GM19324 (cell line): ENCODE data around the gene RIC8A.
"Not testable (repeated sequence)": the region's sequence is repeated elsewhere in the genome, so short reads cannot be mapped to it uniquely, and the experiment has no call there.

Experiments used
- ATAC-seq: cut with Tn5 transposase; IDR thresholded peaks from one replicate; pipeline ENCODE4 v1.9.1; 2021; ENCODE audit warnings: mild to moderate bottlenecking, moderate library complexity; ENCODE audit not compliant: unreplicated experiment, low FRiP score

Gene RIC8A

DNA sequence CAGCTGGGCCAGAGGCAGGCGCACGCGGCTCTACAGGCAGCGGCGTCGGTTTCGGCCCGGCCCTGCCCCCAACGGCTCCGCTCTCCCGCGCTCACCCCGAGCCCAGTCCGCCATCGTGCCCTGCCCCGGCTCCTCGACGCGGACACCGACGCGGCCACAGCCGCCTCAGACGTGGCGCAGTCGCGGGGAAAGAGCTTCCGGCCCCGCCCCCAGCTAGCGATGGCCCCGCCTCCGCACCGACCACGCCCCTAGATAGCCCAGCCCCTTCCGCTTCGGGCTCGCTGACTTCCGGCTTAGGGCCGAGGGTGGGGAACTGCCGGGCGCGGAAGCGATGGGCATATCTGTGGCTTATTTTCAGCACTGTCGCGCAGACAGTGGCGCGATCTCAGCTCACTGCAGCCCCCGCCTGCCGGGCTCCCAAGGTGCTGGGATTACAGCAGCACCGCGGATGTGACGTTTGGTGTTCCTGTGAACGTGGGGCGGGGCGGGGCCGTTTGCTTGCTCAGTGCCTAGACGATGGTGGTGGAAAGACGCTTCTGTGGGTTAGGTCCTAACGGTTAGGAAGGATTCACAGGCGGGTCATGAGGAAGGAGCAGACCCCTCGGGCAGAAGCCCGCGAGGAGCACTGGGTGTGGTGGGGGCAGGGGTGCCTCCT, at the start of gene RIC8A, which contains the start of gene BET1L:
Gene RIC8A, plus strand, starts transcription at position 501 of the 655 bp plus-strand sequence. CDS start 1,147 bp downstream, outside the sequence.
Gene BET1L, minus strand, starts transcription at position 192 of the 655 bp plus-strand sequence. Its CDS starts 78 bp downstream, at position 114.
- peak; percentile 80 for ATAC-seq

DNA sequence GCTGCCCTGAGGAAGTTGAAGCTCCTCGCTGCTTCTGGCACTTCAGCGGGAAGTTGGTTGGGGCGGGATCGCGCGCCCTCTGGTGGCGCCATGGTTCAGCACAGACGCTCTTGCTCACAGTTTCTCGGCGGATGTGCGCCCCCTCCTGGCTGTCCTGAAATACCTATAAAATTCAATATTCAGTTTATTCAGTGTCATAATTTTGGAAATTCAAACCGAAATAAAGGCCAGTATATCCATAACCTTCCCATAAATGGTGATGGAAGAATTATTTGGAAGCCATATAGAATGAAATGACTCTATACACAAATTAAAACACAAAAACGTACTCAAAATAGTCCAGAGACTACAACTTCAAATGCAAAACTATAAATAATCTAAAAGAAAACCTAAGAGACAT, 27.3 kb upstream of the RIC8A start:
- ATAC-seq: not testable (repeated sequence)

DNA sequence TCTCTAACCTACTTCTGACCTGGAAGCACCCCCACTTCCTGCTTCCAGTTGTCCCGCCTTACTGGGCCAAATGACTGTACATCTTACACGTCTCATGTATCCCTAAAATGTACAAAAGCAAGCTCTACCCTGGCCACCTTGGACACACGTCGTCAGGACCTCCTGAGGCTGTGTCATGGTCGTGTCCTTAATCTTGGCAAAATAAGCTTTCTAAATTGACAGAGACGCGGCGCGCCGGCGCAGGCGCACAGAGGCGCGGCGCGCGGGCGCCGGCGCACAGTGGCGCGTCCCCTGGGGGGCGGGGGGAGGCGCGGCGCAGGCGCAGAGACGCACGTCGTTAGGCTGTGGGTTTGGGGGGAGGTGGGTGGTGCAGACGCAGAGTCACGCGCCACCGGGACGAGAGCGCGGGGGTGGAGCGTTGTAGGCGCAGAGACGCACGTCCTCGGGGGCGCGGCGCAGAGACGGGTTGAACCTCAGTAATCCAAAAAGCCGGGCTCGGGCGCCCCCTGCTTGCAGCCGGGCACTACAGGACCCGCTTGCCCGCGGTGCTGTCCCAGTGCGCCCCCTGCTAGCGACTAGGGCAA, 18.2 kb upstream of the RIC8A start:
- ATAC-seq: not testable (repeated sequence)

DNA sequence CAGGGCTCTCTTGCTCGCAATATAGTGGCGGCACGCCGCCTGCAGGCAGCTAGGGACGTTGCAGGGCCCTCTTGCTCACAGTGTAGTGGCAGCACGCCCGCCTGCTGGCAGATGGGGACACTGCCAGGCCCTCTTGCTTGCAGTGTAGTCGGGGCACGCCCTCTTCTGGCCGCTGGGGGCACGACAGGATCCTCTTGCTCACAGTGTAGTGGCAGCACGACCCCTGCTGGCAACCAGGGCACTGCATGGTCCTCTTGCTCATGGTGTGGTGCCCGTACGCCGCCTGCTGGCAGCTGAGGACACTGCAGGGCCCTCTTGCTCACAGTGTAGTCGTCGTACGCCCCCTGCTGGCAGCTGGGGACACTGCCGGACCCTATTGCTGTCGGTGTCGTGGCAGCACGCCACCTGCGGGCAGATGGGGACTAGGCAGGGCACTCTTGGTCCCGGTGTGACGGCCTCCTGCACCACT, 17.6 kb upstream of the RIC8A start:
- ATAC-seq: not testable (repeated sequence)

DNA sequence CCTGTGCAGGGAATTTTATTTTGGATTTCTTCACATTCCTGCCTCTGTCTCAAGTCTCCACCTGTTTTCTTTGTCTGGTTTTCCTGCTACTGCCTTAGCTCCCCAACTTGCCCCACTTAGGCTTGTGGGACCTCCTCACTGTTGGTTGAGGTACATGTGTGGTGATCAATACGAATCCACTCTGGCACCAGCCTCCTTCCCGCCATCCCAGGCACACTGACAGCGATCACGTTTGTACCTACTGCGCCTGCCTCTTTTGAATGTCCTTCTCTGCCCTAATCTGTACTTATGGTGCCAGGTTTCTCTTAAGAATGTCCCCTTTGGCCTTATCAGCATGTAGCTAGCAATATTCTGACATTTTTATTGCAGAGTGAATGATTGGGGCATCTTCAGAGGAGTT, 17.0 kb upstream of the RIC8A start:
- ATAC-seq: not testable (repeated sequence)

DNA sequence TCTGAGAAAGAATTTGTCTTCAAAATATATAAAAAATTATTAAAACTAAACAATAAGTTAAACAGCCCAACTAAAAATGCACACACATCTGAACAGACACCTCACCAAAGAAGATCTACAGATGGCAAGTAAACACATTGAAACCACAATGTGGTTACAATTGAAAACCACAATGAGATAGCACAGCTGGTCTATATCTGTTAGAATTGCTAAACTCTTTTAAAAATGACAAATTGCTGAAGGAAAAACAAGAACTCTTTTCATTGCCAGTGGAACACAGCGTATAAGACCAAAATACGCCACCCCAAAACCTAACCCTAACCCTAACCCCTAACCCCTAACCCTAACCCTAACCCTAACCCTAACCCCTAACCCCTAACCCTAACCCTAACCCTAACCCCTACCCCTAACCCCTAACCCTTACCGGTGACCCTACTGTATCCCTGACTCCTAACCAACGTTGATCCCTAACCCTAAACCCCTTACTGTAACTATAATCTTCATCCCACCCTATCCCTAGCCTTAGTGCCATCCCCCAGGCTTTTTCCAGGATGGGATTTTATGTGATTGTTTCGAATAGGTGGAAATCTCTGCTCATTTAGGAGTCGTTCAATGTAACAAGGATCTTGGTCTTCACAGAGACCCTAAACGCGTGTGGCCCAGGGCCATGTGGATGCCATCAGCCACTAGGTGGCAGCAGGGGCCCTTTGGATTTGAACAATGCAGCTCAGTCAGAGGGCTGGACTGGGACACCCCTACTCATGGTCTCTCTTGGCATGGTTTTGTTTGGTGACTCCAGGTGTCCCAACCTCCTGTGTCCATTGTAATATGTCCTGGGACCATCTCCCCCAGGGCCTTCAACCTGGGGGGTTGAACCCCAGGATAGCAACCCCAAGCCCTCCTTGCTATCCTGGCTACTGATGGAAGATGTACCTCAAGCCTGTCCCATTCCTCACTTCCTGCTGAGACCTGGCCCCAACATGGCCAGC, 15.7 kb upstream of the RIC8A start:
- ATAC-seq: not testable (repeated sequence)

DNA sequence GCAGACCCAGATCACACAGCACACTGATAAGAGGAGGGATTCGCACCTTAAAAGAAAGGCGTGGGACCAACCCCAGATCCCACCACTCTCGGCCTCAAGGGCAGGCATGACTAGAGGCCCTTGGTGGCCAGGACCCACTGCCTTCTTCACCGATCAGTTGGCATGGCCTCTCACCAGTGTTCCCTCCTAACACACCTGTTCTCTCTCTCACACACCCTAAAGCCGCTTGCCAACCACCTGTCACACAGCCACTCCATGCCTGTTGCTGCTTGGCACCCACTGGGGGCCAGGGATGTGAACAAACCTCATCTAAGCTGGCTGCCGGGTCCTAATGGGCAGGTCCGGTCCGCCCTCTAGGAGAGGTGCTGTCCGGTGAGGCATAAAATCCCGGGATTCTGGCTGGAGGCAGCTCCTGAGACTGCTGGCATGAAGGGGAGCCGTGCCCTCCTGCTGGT, 14.8 kb upstream of the RIC8A start, which contains the start of gene SCGB1C1:
Gene SCGB1C1, plus strand, starts transcription at position 405 of the 455 bp plus-strand sequence. Its CDS starts 22 bp downstream, at position 427.
- not testable (repeated sequence) for ATAC-seq

DNA sequence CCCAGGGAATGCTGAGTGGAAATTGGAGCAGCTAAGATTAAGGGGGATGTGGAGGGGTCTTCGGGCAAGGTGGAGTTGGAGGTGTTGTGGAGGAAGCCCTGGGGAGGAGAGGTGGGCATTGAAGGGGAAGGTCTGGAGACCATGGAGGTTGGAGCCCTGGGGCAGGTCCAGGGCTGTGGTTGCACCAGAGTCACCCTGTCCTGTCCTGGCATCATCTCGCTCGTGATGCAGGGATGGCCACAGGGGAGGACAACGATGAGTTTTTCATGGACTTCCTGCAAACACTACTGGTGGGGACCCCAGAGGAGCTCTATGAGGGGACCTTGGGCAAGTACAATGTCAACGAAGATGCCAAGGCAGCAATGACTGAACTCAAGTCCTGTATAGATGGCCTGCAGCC, 14.0 kb upstream of the RIC8A start:
- ATAC-seq: not testable (repeated sequence)

DNA sequence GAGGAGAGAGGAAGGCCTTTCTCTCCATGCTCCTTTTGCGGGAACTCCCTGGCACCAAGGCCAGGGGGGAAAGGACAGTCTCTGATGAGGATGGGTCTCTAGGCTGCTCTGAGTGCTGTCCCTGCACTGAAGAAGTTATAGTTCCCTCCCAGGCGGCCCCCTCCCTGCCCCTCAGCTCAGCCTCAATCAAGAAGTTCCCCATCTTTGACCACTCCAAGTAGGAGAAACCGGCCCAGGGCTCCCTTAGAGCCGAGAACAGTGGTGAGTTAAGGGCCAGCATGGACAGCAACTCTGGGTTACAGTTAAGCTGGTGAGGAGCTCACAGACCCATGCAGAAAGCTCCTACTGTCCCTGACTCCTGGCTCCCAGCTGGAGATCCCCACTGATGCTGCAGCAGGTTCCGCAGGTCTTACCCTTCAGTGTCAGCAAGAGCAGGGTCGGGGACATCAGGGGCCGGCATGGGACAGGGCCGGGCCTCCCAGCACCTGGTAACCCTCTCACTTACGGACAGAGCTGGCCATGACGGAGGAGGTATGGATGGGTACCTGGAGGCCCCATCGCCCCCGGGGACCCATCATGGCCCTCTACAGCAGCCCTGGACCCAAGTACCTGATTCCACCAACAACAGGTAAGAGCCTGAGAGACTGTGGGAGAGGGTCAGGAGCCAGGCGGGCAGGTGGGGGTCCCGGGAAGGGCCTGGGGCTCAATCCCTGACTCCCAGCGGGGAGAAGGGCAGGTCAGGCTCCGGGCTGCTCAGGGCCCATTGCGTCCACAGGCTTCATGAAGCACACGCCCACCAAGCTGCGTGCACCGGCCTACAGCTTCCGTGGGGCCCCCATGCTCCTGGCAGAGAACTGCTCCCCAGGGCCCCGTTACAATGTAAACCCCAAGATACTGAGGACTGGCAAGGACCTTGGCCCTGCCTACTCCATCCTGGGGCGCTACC, 10.4 kb upstream of the RIC8A start:
- no peak for ATAC-seq

DNA sequence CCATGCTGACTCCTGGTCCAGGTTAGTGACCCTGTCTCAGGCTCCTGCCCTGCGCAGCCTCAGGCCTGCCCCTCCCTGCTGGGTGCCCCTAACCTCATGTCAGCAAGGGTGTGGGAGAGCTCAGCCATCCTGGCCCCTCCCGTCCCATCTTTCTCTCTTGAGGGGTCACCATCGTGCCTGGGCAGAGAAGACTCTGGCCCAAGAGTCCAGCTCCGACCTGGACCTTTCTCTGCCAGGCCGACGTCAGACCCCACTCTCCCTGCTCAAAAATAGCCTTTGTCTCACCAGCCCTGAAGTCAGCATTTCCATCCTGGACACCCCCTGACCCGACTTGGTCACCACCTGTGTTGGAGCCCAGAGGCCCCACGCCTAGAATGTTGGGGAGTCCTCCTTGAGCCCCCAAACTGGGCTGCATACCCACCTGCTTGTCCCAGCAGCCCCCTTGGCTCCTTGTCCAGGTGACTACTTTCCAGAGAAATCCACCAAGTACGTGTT, 9.7 kb upstream of the RIC8A start:
- ATAC-seq: no peak

DNA sequence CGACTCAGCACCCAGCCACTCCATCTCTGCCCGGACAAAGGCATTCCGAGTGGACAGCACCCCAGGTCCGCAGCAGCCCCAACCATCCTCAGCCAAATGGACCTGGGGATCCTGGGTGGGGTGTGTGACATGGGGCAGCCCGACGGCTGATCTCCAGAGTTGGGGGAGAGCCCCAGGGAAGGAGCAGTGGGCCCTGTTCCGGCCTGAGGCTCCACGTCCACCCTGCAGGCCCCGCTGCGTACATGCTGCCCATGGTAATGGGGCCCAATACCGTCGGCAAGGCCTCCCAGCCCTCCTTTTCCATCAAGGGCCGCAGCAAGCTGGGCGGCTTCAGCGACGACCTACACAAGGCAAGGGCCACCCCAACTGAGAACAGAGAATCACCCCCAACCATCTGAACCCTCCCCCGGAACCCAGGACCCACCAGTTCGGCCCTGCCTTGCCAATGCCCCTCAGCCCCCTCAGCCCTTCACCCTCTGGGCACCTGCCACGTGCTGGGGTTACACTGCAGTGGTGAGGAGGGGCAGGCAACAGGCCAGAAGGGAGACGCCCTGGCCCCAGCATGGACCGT, 9.2 kb upstream of the RIC8A start:
- ATAC-seq: no peak

DNA sequence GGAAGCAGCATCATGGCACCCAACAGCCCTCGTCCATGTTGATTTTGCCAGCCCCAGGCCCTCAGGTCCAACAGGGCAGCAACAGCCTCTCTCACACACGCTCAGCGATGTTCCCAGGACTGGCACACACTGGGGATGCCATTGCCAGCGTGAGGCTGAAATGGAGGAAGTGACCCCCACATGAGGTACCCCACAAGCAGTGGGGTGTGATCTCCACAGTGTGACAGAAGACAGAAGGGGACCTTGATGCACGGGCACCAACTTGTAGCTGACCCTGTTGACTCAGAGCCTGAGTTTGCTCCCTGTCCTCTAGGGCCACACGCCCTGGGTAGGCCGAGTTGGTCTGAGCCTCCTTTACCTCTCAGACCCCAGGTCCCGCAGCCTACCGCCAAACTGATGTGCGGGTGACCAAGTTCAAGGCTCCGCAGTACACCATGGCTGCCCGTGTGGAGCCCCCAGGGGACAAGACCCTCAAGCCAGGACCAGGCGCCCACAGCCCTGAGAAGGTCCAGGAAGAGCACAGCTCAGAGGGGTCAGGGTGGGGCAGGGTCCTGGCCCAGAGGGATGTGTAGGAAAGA, 8.4 kb upstream of the RIC8A start:
- no peak for ATAC-seq

DNA sequence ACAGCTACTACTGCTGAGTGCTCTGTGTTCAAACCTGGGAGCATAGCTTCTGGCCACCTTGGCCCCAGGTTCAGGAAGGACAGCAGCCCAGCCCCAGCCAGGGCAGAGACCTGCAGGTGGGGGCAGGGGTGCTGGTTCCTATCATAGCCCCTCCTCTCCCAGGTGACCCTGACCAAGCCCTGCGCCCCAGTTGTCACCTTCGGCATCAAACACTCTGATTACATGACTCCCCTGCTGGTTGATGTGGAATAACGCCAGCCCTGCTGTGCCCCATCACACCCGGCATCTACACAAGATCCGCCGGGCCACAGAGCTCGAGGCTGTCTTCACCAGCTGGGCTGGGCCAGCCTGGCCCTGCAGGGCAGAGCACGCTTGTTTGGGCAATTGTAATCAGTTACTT, 7.7 kb upstream of the RIC8A start:
- no peak for ATAC-seq

DNA sequence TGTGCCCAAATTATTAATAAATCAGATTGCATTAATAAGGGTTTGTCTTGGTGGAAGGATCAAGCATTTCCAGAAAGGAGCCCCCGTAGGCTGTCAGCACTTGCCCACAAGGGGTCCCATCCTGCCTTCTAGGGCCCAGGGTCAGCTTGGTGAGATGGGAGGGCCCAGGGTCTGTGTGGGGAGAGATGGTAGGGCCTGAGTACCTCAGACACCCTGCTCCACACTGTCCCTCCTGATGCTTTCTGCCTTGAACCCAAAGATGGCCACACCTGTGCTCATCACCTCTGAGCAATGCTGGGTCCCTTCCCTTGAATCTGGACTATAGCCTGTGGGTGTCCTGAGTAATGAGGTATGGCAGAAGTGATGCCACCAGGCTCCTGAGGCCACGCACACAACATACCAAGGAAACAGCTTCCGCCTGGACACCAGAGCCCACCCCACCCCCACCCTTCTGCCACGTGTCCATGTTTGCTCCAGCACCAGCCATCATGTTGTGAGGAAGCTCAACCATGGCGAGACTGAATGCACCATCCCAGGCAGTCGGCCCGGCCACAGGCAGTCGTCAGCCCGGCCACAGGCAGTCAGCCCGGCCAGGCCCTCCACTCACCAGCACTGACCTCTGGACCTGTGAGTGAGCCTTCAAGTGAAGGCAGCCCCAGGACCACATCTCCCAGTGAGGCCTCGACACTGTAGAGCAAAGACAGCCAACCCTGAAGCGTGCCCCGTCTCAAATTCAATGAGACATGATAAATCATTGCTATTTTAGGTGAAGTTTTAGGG, 7.1 kb upstream of the RIC8A start:
- no peak for ATAC-seq

DNA sequence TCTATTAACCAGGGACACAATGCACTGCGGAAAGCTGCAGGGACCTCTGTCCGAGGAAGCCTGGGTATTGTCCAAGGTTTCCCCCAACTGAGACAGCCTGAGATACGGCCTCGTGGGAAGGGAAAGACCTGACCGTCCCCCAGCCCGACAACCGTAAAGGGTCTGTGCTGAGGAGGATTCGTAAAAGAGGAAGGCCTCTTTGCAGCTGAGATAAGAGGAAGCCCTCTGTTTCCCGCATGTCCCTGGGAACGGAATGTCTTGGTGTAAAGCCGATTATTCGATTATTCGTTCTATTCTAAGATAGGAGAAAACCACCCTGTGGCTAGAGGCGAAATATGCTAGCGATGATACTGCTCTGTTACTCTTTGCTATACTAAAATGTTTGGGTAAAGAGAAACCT, 5.5 kb upstream of the RIC8A start:
- ATAC-seq: no peak

DNA sequence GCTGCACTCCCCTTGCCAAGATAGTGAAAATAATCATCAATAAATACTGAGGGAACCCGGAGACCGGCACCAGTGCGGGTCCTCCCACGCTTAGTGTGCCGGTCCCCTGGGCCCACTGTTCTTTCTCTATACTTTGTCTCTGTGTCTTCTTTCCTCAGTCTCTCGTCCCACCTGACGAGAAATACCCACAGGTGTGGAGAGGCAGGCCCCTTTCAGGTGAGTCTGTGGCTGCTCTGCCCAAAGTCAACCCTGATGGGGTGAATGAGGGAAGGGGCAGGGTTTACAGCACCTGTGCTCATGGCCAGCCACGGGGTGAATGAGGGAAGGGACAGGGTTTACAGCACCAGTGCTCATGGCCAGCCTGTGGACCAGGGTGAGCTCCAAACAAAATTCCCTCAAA, 5.0 kb upstream of the RIC8A start:
- ATAC-seq: no peak

DNA sequence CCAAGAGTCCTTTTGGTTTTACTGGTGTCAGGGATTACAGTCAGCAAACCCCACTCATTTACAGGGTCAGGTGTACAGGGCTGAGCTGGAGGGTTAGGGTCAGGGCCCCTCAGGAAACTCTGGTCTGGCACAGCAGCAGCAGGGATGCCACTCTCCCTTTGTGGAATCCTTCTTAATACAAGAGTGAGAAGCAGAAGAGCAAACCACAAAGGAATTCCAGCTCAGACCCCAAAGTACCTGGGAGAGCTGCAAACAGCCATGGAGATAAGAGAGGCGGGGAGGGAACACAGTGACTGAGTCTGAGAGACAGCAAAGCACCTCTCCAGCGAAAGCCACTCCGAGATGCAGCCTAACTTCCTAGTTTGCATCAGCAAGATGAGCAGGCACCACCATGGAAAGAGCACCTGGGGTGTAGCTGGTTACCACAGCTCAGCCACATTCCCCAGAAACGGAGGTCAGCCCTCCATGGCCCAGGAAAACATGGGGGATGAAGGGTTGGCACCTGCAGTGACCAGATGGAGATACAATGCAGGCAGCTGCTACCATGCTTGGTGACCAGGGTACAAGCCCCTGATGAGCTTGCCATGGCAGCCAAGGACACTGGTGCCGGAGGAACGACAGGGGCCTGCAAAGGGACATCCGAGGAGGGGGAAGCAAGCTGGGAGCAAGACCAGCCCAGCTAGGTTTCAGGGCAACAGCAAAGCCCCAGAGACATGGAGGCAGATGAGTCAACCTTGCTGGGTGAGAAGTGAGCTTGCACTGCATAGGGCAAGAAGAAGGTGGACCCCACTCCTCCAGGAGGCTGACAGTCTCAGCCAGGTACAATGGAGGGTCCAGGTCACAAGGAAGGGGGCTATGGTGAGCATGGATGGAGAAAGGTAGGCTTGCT, 4.2 kb upstream of the RIC8A start:
- no peak for ATAC-seq
